Thyroid gland (tissue), 4 donors: Measurements from ENCODE around the gene RNF4. TPM values are rescaled to one million over a fixed set of nuclear protein-coding genes. Genes with fewer than 3 reads are reported as not detected.

Source experiments
- DNase-seq, 2 donors: peaks; one replicate each; pipeline ENCODE4 v3.0.0-alpha.2; 2019
- H3K27ac ChIP-seq, 3 donors: fragments of 200-600 bp; sonication (generic); 1 replicate in 2 of 3; 2 replicates in 1 of 3; pipeline ENCODE4 v1.5.1; 2016 to 2019; ENCODE audit warnings: mild to moderate bottlenecking in 1 of 3, moderate library complexity in 1 of 3
- H3K27me3 ChIP-seq: fragments of 200-600 bp; sonication (generic); one replicate; pipeline ENCODE4 v1.5.1; 2019
- H3K36me3 ChIP-seq, 2 donors: fragments of 200-600 bp; sonication (generic); one replicate each; pipeline ENCODE4 v1.5.1; 2016 to 2019
- H3K4me1 ChIP-seq, 2 donors: fragments of 200-600 bp; sonication (generic); one replicate each; pipeline ENCODE4 v1.5.1; 2017 to 2019
- H3K4me3 ChIP-seq, 3 donors: fragments of 200-600 bp; sonication (generic); replicated peaks in 1 of 3; 1 replicate in 2 of 3; 2 replicates in 1 of 3; pipeline ENCODE4 v1.5.1; 2016; ENCODE audit warnings: mild to moderate bottlenecking in 1 of 3
- H3K9me3 ChIP-seq: fragments of 200-600 bp; sonication (generic); one replicate; pipeline ENCODE4 v1.5.1; 2017
- CTCF ChIP-seq, 6 experiments: fragments of 200-600 bp in 3 of 6; fragments of 450-650 bp in 3 of 6; sonication (generic) in 3 of 6; IDR thresholded peaks; one replicate each; pipeline ENCODE4 v1.5.1; 2016 to 2019; ENCODE audit warnings: antibody characterized with exemption in 6 of 6, mild to moderate bottlenecking in 2 of 6, inconsistent platforms in 1 of 6, moderate library complexity in 1 of 6
- POLR2A ChIP-seq, 2 donors: fragments of 450-650 bp; IDR thresholded peaks; one replicate each; pipeline ENCODE4 v1.6.1; 2017; ENCODE audit warnings: antibody characterized with exemption in 2 of 2, mild to moderate bottlenecking in 2 of 2, moderate library complexity in 1 of 2
- WGBS, 2 donors: methylation state at CpG; one replicate each; pipeline ENCODE4 v1.1.5; 2017; 5-methylcytosine and 5-hydroxymethylcytosine counted together
- intact Hi-C: fragments of 100-400 bp; cut with DNase I; formaldehyde crosslinking; loops from one replicate; pipeline ENCODE4 v1.15.1; 2023
- total RNA-seq, 4 donors: library from RNA; depleted of rRNA; stranded (reverse); fragments of >200 nt; gene quantifications; one replicate each; pipeline ENCODE4 v1.2.3, GENCODE V29; 2016

Gene RNF4
- total RNA-seq, 4 donors from 2014 or later = 32.8 to 52.0 (median 43.0) TPM

GRCh38 chr4:2450394-2451035, 18.4 kb upstream of the RNF4 start:
- no peak for DNase-seq
- intact Hi-C loops = no loop called here
- H3K4me1 ChIP-seq = no peaks in the 10 kb centered on the region

GRCh38 chr4:2451036-2451520, 17.8 kb upstream of the RNF4 start:
- Histone ChIP-seq H3K9me3 (no peaks in the 10 kb centered on the region), H3K4me1 (no peaks in the 10 kb centered on the region), H3K4me3 (no peak overlapping the region), H3K27me3 (no peaks in the 10 kb centered on the region), H3K27ac (no peak overlapping the region), H3K36me3 (no peaks in the 10 kb centered on the region)
- WGBS, 2 donors = 84 to 95% methylated on average over 4 to 9 of the region's 10 CpGs
- intact Hi-C loops = no loop called here
- DNase-seq = no peak
- TF ChIP-seq CTCF (IDR thresholded peaks at IDR 0.05) = no peak
- no peak for TF ChIP-seq POLR2A (IDR thresholded peaks at IDR 0.05)

More at GRCh38 chr4:2450394-2451035, 18.4 kb upstream of the RNF4 start:
- 77 to 86% methylated on average over 3 to 16 of the region's 16 CpGs for WGBS, 2 donors
- no peaks in the 10 kb centered on the region for H3K9me3 ChIP-seq
- H3K27me3 ChIP-seq = no peaks in the 10 kb centered on the region
- no peak overlapping the region for H3K4me3 ChIP-seq
- no peaks in the 10 kb centered on the region for H3K36me3 ChIP-seq
- TF ChIP-seq CTCF (IDR thresholded peaks at IDR 0.05) = no peak
- TF ChIP-seq POLR2A (IDR thresholded peaks at IDR 0.05) = no peak
- H3K27ac ChIP-seq = no peak overlapping the region

GRCh38 chr4:2451821-2452785, 16.8 kb upstream of the RNF4 start:
- no peak for DNase-seq
- WGBS, 2 donors = 86 to 87% methylated on average over 20 to 24 of the region's 25 CpGs
- intact Hi-C loops = no loop called here

GRCh38 chr4:2457481-2458295, 11.2 kb upstream of the RNF4 start:
- Histone ChIP-seq H3K4me1 (peaks cover 4 to 5% of the 10 kb centered on the region in 2 donors), H3K36me3 (no peaks in the 10 kb centered on the region), H3K4me3 (no peak overlapping the region), H3K27ac (no peak overlapping the region), H3K9me3 (no peaks in the 10 kb centered on the region), H3K27me3 (no peaks in the 10 kb centered on the region)
- intact Hi-C loops = no loop called here
- DNase-seq = peak; percentile 19 to 24
- 81 to 87% methylated on average over 21 to 24 of the region's 24 CpGs for WGBS, 2 donors
- TF ChIP-seq POLR2A (IDR thresholded peaks at IDR 0.05) = no peak
- no peak for TF ChIP-seq CTCF (IDR thresholded peaks at IDR 0.05)

More at GRCh38 chr4:2451821-2452785, 16.8 kb upstream of the RNF4 start:
- H3K9me3 ChIP-seq = no peaks in the 10 kb centered on the region
- no peak for TF ChIP-seq POLR2A (IDR thresholded peaks at IDR 0.05)
- TF ChIP-seq CTCF (IDR thresholded peaks at IDR 0.05) = no peak
- H3K4me3 ChIP-seq = no peak overlapping the region
- H3K4me1 ChIP-seq = no peaks in the 10 kb centered on the region
- H3K27ac ChIP-seq = no peak overlapping the region
- H3K36me3 ChIP-seq = no peaks in the 10 kb centered on the region
- no peaks in the 10 kb centered on the region for H3K27me3 ChIP-seq
